Subcutaneous abdominal adipose tissue (tissue), 5 donors: ENCODE measurements around the gene SECISBP2L.
"Not testable (repeated sequence)": the region's sequence is repeated elsewhere in the genome, so short reads cannot be mapped to it uniquely, and the experiment has no call there.

Experiments
- H3K27ac ChIP-seq: one replicate; pipeline ENCODE4 v1.7.0; 2013; ENCODE audit warnings: low read depth, mild to moderate bottlenecking, inconsistent platforms, low read length, moderate library complexity
- H3K27me3 ChIP-seq, 5 donors: one replicate each; pipeline ENCODE4 v1.7.0; 2013; ENCODE audit warnings: low read length in 5 of 5, inconsistent platforms in 1 of 5; ENCODE audit not compliant: control insufficient read depth in 5 of 5, insufficient read depth in 4 of 5
- H3K36me3 ChIP-seq, 5 donors: one replicate each; pipeline ENCODE4 v1.7.0; 2013; ENCODE audit warnings: low read length in 5 of 5; ENCODE audit not compliant: control insufficient read depth in 5 of 5, insufficient read depth in 5 of 5
- H3K4me1 ChIP-seq, 5 donors: one replicate each; pipeline ENCODE4 v1.7.0; 2013; ENCODE audit warnings: low read length in 5 of 5, mild to moderate bottlenecking in 3 of 5, moderate library complexity in 1 of 5; ENCODE audit not compliant: control insufficient read depth in 5 of 5, insufficient read depth in 5 of 5
- H3K4me3 ChIP-seq, 5 donors: one replicate each; pipeline ENCODE4 v1.7.0; 2013; ENCODE audit warnings: low read length in 5 of 5, low read depth in 1 of 5
- H3K9ac ChIP-seq, 5 donors: one replicate each; pipeline ENCODE4 v1.7.0; 2013; ENCODE audit warnings: low read length in 5 of 5, mild to moderate bottlenecking in 4 of 5, moderate library complexity in 3 of 5
- H3K9me3 ChIP-seq, 5 donors: one replicate each; pipeline ENCODE4 v1.7.0; 2013; ENCODE audit warnings: low read length in 5 of 5; ENCODE audit not compliant: control insufficient read depth in 5 of 5
- donor health status: healthy.
- donor health status: healthy.
- donor health status: healthy.
- donor health status: healthy.
- donor health status: healthy.

Gene SECISBP2L

DNA sequence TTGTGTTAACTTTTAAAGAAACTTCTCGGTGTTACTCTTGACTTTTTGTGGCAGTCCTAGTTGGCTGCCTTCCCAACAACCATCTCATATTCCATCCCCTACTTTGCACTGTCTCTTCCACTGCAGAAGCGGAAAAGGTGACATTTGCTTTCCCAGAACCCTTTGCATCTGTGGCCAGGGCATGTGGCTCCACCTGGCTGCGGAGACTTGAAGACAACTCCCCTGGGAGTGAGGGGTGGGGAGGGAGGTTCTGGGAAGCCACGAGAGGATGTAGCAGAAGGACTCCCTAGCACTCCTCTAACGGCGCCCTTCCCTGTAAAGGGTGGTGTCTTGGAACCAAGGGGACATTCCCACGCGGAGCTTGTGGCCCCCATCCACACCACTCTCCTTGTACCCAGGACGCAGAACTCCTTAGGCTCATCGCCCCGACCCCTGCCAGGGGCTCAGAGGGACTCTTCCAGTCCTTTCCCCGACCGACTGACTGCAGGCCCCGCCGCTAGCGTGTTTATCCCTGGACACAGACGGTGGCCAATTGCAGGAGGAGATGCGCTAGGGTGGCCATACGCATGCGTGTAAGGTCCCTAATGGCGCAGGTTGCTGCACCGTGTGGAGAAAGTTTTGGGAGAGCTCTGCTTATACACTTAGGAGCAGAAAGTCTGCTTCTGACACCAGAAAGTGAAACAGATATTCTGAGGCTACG lies 33.2 kb upstream of the SECISBP2L start:
- H3K4me1 ChIP-seq, result no peaks in the 10 kb centered on the region
- H3K27me3 ChIP-seq, result no peaks in the 10 kb centered on the region
- H3K9ac ChIP-seq, result no peak overlapping the region
- no peak overlapping the region for H3K4me3 ChIP-seq
- no peaks in the 10 kb centered on the region for H3K9me3 ChIP-seq
- H3K36me3 ChIP-seq, result no peaks in the 10 kb centered on the region
- no peak overlapping the region for H3K27ac ChIP-seq

GRCh38 chr15:49075881-49076280 lies 29.6 kb upstream of the SECISBP2L start:
- Histone ChIP-seq H3K9ac (no peak overlapping the region), H3K4me1 (no peaks in the 10 kb centered on the region), H3K27ac (no peak overlapping the region), H3K36me3 (no peaks in the 10 kb centered on the region), H3K27me3 (no peaks in the 10 kb centered on the region), H3K9me3 (no peaks in the 10 kb centered on the region), H3K4me3 (no peak overlapping the region)

DNA sequence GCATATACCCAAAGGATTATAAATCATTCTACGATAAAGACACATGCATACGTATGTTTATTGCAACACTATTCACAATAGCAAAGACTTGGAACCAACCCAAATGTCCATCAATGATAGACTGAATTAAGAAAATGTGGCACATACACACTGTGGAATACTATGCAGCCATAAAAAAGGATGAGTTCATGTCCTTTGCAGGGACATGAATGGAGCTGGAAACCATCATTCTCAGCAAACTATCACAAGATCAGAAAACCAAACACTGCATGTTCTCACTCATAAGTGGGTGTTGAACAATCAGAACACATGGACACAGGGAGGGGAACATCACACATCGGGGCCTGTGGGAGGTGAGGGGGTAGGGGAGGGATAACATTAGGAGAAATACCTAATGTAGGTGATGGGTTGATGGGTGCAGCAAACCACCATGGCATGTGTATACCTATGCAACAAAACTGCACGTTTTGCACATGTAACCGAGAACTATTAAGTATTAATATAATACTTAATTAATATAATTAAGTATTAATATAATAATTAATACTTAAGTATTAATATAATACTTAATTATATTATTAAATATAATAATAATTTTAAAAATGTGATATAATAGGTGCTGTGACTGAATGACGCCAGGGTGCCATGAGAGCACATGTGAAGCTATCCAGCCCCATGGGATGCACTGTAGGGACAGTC lies 28.5 kb upstream of the SECISBP2L start:
- not testable (repeated sequence) for H3K27ac ChIP-seq, H3K4me1 ChIP-seq, H3K9me3 ChIP-seq

GRCh38 chr15:49066372-49066771 lies 20.1 kb upstream of the SECISBP2L start:
- no peaks in the 10 kb centered on the region for H3K27me3 ChIP-seq
- no peak overlapping the region for H3K9ac ChIP-seq
- no peaks in the 10 kb centered on the region for H3K36me3 ChIP-seq

More for the DNA sequence above, 28.5 kb upstream of the SECISBP2L start:
- H3K4me3 ChIP-seq, H3K36me3 ChIP-seq, H3K9ac ChIP-seq, H3K27me3 ChIP-seq: not testable (repeated sequence)

DNA sequence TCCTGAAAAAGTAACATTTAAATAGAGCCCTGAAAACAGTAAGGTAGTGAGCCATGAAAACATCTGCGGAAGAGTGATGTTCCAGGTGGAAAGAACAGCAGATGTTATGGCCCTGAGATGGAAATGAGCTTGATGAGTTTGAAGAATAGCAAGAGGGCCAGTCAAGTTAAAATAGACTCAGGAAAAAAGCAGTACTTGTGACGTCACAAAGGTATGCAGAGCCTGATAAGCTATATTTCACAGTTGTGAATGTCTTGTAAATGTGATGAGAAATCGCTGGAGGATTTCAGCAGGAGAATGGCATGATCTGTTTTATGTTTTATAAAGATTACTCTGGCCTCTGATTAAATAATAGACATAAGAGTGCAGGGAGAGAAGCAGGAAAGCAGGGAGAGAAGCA lies 18.6 kb upstream of the SECISBP2L start:
- Histone ChIP-seq H3K4me3 (no peak overlapping the region), H3K4me1 (peaks cover 2 to 11% (median 9%) of the 10 kb centered on the region in 5 donors), H3K9ac (no peak overlapping the region), H3K27ac (no peak overlapping the region), H3K36me3 (no peaks in the 10 kb centered on the region), H3K9me3 (no peaks in the 10 kb centered on the region), H3K27me3 (no peaks in the 10 kb centered on the region)

More at GRCh38 chr15:49066372-49066771, 20.1 kb upstream of the SECISBP2L start:
- H3K9me3 ChIP-seq, result no peaks in the 10 kb centered on the region
- no peak overlapping the region for H3K4me3 ChIP-seq
- peaks cover 2 to 11% (median 9%) of the 10 kb centered on the region in 5 donors for H3K4me1 ChIP-seq
- no peak overlapping the region for H3K27ac ChIP-seq

GRCh38 chr15:49064281-49064653 lies 18.0 kb upstream of the SECISBP2L start:
- no peak overlapping the region for H3K9ac ChIP-seq
- peaks cover 2 to 11% (median 9%) of the 10 kb centered on the region in 5 donors for H3K4me1 ChIP-seq

GRCh38 chr15:49063402-49064280 lies 17.4 kb upstream of the SECISBP2L start:
- Histone ChIP-seq H3K4me3 (peak overlapping the region in 1 of 5 donors; percentile 12), H3K27ac (no peak overlapping the region), H3K36me3 (no peaks in the 10 kb centered on the region), H3K4me1 (peaks cover 2 to 11% (median 9%) of the 10 kb centered on the region in 5 donors), H3K9me3 (no peaks in the 10 kb centered on the region), H3K9ac (no peak overlapping the region), H3K27me3 (no peaks in the 10 kb centered on the region)

More at GRCh38 chr15:49064281-49064653, 18.0 kb upstream of the SECISBP2L start:
- Histone ChIP-seq H3K27me3 (no peaks in the 10 kb centered on the region), H3K4me3 (no peak overlapping the region), H3K9me3 (no peaks in the 10 kb centered on the region), H3K27ac (no peak overlapping the region), H3K36me3 (no peaks in the 10 kb centered on the region)

DNA sequence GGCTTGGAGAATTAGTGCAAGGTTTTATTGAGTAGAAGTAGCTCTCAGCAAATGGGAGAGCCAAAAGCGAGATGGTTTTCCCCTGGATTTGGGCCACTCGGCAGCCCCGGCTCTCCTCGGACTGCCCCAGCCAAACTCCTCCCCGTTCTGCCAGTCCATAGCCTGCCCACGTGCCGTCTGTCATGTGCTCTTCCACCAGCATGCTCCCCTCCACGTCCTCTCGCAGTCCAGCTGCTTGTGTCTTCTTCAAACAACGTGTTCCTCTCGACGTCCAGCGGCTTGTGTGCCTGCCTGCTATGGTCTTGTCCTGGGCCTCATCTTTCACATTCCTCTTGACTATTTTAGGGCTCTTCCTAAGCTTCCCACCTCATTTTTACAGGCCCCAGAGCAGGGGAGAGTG lies 16.7 kb upstream of the SECISBP2L start:
- H3K27ac ChIP-seq, result no peak overlapping the region
- H3K4me3 ChIP-seq, result no peak overlapping the region
- H3K9me3 ChIP-seq, result no peaks in the 10 kb centered on the region
- no peak overlapping the region for H3K9ac ChIP-seq
- H3K36me3 ChIP-seq, result no peaks in the 10 kb centered on the region
- H3K27me3 ChIP-seq, result no peaks in the 10 kb centered on the region
- H3K4me1 ChIP-seq, result peaks cover 2 to 11% (median 9%) of the 10 kb centered on the region in 5 donors

- H3K4me1 ChIP-seq, result peaks cover 2 to 11% (median 9%) of the 10 kb centered on the region in 5 donors
- H3K9ac ChIP-seq, result no peak overlapping the region
Measured at GRCh38 chr15:49060710-49061495, 14.7 kb upstream of the SECISBP2L start.

More at GRCh38 chr15:49060710-49061495, 14.7 kb upstream of the SECISBP2L start:
- Histone ChIP-seq H3K4me3 (no peak overlapping the region), H3K27ac (no peak overlapping the region), H3K9me3 (no peaks in the 10 kb centered on the region), H3K27me3 (no peaks in the 10 kb centered on the region), H3K36me3 (no peaks in the 10 kb centered on the region)
